Omental fat pad (tissue), 4 donors: ENCODE results near the gene DNAH1. TPM values are rescaled to one million over a fixed set of nuclear protein-coding genes. Genes with fewer than 3 reads are reported as not detected.

Experiments used
- ATAC-seq: fragments of 150-250 bp; one replicate; pipeline ENCODE4 v1.9.1; 2016; ENCODE audit warnings: mild to moderate bottlenecking, moderate library complexity; ENCODE audit not compliant: low FRiP score
- DNase-seq: peaks from one replicate; pipeline ENCODE4 v3.0.0-alpha.2; 2019; ENCODE audit warnings: low spot score
- total RNA-seq, 4 donors: library from RNA; depleted of rRNA; stranded (reverse); fragments of >200 nt; gene quantifications; one replicate each; pipeline ENCODE4 v1.1.0, GENCODE V29; 2016
- TF ChIP-seq, protein P1 (sequence below), 3 donors: fragments of 450-650 bp; IDR thresholded peaks; one replicate each; pipeline ENCODE4 v1.5.1; 2016 to 2017; ENCODE audit warnings: antibody characterized with exemption in 3 of 3, mild to moderate bottlenecking in 3 of 3, moderate library complexity in 2 of 3

DNAH1 gene
- total RNA-seq, 4 donors from 2014 or later, result 6.7 to 24.9 (median 14.1) TPM

DNA sequence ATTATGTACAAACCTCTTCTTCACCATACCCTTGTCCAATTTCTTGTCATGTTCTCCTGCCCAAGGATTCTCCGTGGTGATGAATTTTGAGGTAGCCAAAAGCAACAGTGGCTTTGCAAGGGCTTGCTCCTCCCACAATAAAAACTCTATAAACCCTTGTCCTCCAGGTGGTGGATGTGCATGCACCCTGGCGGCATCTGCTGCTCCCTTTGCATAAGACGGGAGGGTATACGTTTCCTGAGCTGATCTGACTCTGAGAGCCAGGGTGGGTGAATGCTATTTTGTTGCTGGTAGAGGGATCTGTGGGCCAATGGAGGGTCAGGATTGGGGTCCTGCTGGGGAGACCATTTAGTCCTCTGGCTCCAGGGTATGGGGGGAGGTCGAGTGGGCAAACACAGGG, 5.4 kb downstream of the DNAH1 start:
- ATAC-seq (no peak), DNase-seq (no peak)

DNA sequence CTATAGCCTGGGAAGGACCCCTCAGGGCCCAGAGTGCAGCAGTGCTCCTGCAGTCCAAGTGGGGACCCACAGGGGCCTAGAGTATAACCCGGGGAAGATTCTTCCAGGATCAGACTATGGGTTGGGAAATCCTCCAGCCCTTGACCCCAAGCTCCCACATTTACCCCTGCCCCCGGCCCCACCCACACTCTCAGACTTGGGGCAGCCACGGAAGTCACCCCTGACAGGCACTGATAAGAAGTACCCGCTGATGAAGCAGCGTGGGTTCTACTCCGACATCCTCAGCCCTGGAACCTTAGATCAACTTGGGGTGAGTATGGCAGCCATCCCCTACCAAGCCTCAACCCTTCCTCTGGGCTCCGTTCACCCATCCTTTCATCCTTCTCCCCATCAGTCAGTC, 6.3 kb downstream of the DNAH1 start:
- ATAC-seq, result no peak
- TF ChIP-seq, protein P1, sequence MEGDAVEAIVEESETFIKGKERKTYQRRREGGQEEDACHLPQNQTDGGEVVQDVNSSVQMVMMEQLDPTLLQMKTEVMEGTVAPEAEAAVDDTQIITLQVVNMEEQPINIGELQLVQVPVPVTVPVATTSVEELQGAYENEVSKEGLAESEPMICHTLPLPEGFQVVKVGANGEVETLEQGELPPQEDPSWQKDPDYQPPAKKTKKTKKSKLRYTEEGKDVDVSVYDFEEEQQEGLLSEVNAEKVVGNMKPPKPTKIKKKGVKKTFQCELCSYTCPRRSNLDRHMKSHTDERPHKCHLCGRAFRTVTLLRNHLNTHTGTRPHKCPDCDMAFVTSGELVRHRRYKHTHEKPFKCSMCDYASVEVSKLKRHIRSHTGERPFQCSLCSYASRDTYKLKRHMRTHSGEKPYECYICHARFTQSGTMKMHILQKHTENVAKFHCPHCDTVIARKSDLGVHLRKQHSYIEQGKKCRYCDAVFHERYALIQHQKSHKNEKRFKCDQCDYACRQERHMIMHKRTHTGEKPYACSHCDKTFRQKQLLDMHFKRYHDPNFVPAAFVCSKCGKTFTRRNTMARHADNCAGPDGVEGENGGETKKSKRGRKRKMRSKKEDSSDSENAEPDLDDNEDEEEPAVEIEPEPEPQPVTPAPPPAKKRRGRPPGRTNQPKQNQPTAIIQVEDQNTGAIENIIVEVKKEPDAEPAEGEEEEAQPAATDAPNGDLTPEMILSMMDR (IDR thresholded peaks at IDR 0.05), result no peak
- DNase-seq, result no peak

More for the DNA sequence above, 5.4 kb downstream of the DNAH1 start:
- TF ChIP-seq, protein P1 (IDR thresholded peaks at IDR 0.05), result no peak

DNA sequence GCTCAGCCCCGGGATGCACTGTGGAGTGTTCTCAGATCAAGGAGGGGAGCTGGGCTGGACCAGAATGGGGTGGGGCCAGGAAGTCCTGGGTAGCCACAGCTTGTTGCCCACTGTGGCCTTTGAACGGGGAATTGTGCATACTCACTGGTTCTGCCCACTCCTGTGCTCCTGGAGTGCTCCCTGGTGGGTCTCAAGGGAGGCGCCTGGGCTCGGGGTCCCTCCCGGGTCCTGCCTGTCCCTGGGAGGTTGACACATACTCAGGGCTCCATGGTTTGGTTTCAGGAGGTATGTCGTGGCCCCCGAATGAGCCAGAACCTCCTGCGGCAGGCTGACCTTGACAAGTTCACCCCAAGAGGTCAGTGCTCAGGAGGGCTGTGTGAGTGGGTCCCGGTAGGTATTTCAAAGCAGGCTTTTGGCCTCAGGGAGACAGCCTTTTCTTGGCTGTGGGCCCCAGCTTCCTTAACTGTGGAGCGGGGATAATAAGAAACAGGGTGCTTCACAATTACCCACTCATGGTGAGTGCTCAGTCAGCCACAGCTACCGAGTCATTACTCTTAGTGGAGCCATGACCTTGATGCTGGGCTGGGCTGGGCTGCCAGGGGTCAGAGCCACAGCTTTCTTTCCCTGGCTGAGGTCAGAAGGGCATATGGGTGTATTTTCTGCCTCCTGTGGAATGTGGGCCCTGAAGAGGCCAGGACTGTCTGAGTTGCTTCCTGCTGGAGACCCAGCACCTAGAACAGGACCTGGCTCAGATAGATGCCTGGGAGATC, 7.6 kb downstream of the DNAH1 start:
- DNase-seq, result no peak
- ATAC-seq, result no peak
- TF ChIP-seq, protein P1 (IDR thresholded peaks at IDR 0.05), result no peak

DNA sequence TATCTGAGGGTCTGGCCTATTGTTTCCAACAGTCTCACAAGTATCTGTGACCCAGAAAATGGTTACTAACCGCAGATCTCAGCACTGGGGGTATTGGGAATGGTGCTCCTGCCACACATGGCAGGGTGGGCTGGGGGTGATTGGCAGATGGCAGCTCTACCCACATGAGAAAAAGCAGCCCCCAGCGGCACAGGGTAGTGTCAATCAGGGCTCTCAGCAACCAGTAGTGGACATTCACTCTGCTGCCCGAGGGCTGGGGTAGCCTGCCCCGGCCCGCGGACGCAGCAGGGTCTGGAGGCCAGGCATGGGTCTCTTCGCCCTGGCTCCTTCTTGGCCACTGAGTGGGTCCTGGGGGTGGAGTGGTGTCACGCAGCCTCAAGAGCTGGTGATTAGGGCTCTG, 8.6 kb downstream of the DNAH1 start:
- DNase-seq (no peak), ATAC-seq (no peak)
- TF ChIP-seq, protein P1 (IDR thresholded peaks at IDR 0.05), result no peak

DNA sequence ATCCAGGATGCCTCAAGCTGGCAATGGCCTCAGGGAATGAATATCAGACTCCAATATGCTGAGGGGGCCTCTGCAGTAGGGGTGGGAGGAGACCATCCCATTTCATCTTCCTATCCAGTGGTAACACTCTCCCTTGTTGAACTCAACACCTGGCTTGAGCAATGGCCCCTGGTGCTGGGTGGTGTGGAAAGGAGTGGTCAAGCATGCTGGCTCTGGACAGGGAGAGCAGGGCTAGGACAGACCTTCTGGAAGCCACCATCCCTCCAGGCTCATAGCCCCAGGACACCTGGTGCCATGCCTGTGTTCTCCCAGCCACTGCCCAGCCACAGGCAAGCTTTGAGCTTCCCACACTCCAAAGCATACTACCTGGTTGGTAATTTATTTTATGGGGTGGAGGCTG, 9.6 kb downstream of the DNAH1 start:
- no peak for DNase-seq
- TF ChIP-seq, protein P1 (IDR thresholded peaks at IDR 0.05), result no peak
- ATAC-seq, result no peak

DNA sequence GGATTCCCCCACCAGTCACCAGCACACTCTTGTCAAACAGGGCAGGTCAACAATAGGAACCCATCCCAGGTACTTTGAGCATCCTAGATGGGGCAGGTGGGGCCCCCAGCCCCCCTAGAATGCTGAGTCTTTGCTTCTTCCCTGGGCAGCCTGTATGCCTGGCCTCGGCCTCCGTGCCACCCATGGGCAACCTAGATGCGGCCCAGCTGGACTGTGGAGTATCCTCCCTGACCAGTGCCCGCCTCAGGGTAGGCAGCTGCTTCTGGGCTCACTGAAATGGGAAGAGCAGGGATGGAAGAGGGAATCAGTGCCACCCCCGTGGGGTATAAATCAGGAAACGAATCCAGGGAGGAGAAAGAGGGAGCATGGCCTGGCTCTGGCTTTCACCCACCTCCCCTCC, 10.9 kb downstream of the DNAH1 start:
- ATAC-seq, result no peak

More for the DNA sequence above, 10.9 kb downstream of the DNAH1 start:
- TF ChIP-seq, protein P1 (IDR thresholded peaks at IDR 0.05), result no peak
- no peak for DNase-seq
